H1 (cell line): ENCODE results near the gene MAIP1. TPM values are rescaled to one million over a fixed set of nuclear protein-coding genes. Genes with fewer than 3 reads are reported as not detected.

ENCODE experiments used
- CTCF ChIA-PET: fragments of 300-600 bp; sonication (Branson Sonifier 250); formaldehyde crosslinking; loops from one replicate; lab custom pipeline; 2021; ENCODE audit not compliant: partially characterized antibody; lab: Charles Lee
- POLR2A ChIA-PET: fragments of 300-600 bp; sonication (Branson Sonifier 250); formaldehyde crosslinking; loops from one replicate; lab custom pipeline; 2021; ENCODE audit warnings: inconsistent platforms; ENCODE audit not compliant: partially characterized antibody; lab: Charles Lee
- DNase-seq, 2 experiments: peaks; one replicate each; pipeline versions ENCODE4 v3.0.0 to v3.0.0-alpha.2; 2010 to 2022; ENCODE audit warnings: low spot score in 2 of 2, low read depth in 1 of 2, mixed read lengths in 1 of 2
- FAIRE-seq: peaks from 2 replicates; lab custom pipeline; 2011; peaks lifted over from hg19 to GRCh38; lab: Jason Lieb, UNC
- H2AFZ ChIP-seq: 2 replicates; pipeline ENCODE4 v1.8.1; 2012; ENCODE audit warnings: low read length, inconsistent platforms
- H2AK5ac ChIP-seq: 2 replicates; pipeline ENCODE4 v1.6.1; 2013; ENCODE audit warnings: low read depth, low read length
- H2BK120ac ChIP-seq: replicated peaks from 2 replicates; pipeline ENCODE3; 2013; ENCODE audit warnings: low read depth, low read length, inconsistent platforms
- H2BK12ac ChIP-seq: 2 replicates; pipeline ENCODE4 v1.6.1; 2013; ENCODE audit warnings: low read depth, low read length
- H2BK15ac ChIP-seq: 2 replicates; pipeline ENCODE4 v1.6.1; 2013; ENCODE audit warnings: low read length
- H2BK20ac ChIP-seq: 2 replicates; pipeline ENCODE4 v1.6.1; 2013; ENCODE audit warnings: low read length
- H2BK5ac ChIP-seq: 2 replicates; pipeline ENCODE4 v1.6.1; 2013; ENCODE audit warnings: low read depth, low read length
- H3K14ac ChIP-seq: 2 replicates; pipeline ENCODE4 v1.6.1; 2013; ENCODE audit warnings: inconsistent platforms; ENCODE audit not compliant: insufficient read length
- H3K18ac ChIP-seq: 2 replicates; pipeline ENCODE4 v1.6.1; 2013; ENCODE audit warnings: low read length; ENCODE audit errors: extremely low read depth
- H3K23ac ChIP-seq: 2 replicates; pipeline ENCODE4 v1.6.1; 2013; ENCODE audit warnings: inconsistent platforms; ENCODE audit not compliant: insufficient read length
- H3K23me2 ChIP-seq: 2 replicates; pipeline ENCODE4 v1.6.1; 2013; ENCODE audit warnings: low read depth, low read length
- H3K27ac ChIP-seq: 2 replicates; pipeline ENCODE4 v1.6.1; 2011; ENCODE audit warnings: low read depth, low read length, inconsistent platforms
- H3K27me3 ChIP-seq, 4 experiments: replicated peaks in 1 of 4; 1 replicate in 1 of 4; 2 replicates in 3 of 4; pipeline versions ENCODE4 v1.6.1 to v1.8.1; 2011 to 2013; ENCODE audit warnings: low read length in 3 of 4, mild to moderate bottlenecking in 3 of 4, inconsistent platforms in 2 of 4, mixed read lengths in 2 of 4, moderate library complexity in 1 of 4; ENCODE audit not compliant: control insufficient read depth in 3 of 4, insufficient read depth in 3 of 4; ENCODE audit errors: extremely low read depth in 1 of 4
- H3K36me3 ChIP-seq, 4 experiments: 2 replicates each; pipeline versions ENCODE4 v1.6.1 to v1.8.1; 2011 to 2013; ENCODE audit warnings: mild to moderate bottlenecking in 4 of 4, low read length in 3 of 4, moderate library complexity in 2 of 4, control low read depth in 1 of 4, inconsistent platforms in 1 of 4; ENCODE audit not compliant: insufficient read depth in 4 of 4, control insufficient read depth in 2 of 4
- H3K4ac ChIP-seq: replicated peaks from 2 replicates; pipeline ENCODE3; 2013; ENCODE audit warnings: low read length, low read depth, mixed read lengths, inconsistent platforms; ENCODE audit not compliant: insufficient read length
- H3K4me1 ChIP-seq, 4 experiments: replicated peaks in 1 of 4; 1 replicate in 1 of 4; 2 replicates in 3 of 4; pipeline versions ENCODE4 v1.6.1 to v1.8.1; 2011 to 2013; ENCODE audit warnings: low read length in 3 of 4, inconsistent platforms in 2 of 4, mixed read lengths in 1 of 4; ENCODE audit not compliant: insufficient read depth in 4 of 4, control insufficient read depth in 3 of 4
- H3K4me2 ChIP-seq, 2 experiments: 2 replicates each; pipeline versions ENCODE4 v1.6.1 to v1.8.1; 2011 to 2013; ENCODE audit warnings: low read depth in 2 of 2, low read length in 2 of 2, control low read depth in 1 of 2, inconsistent platforms in 1 of 2, mild to moderate bottlenecking in 1 of 2; ENCODE audit not compliant: insufficient read depth in 1 of 2
- H3K4me3 ChIP-seq, 4 experiments: fragments of 200-600, 300-600 bp in 1 of 4; sonication (generic), shearing (Covaris generic), sonication (Bioruptor Twin) in 1 of 4; 2 replicates each; pipeline versions ENCODE4 v1.5.1 to v1.8.1; 2011 to 2016; ENCODE audit warnings: low read length in 4 of 4, low read depth in 3 of 4, control low read depth in 2 of 4, inconsistent platforms in 2 of 4, mild to moderate bottlenecking in 2 of 4, mixed read lengths in 1 of 4, moderate library complexity in 1 of 4; ENCODE audit not compliant: insufficient read depth in 2 of 4; ENCODE audit errors: extremely low read depth in 1 of 4
- H3K56ac ChIP-seq: replicated peaks from 2 replicates; pipeline ENCODE3; 2013; ENCODE audit warnings: low read depth, mild to moderate bottlenecking, mixed read lengths, low read length, inconsistent platforms; ENCODE audit not compliant: insufficient read length
- H3K79me1 ChIP-seq: 2 replicates; pipeline ENCODE4 v1.6.1; 2013; ENCODE audit warnings: low read depth, low read length, control low read depth
- H3K79me2 ChIP-seq, 2 experiments: 2 replicates each; pipeline versions ENCODE4 v1.6.1 to v1.8.1; 2012 to 2013; ENCODE audit warnings: low read length in 2 of 2, mild to moderate bottlenecking in 2 of 2, inconsistent platforms in 1 of 2; ENCODE audit not compliant: insufficient read depth in 2 of 2, control insufficient read depth in 1 of 2
- H3K9ac ChIP-seq, 4 experiments: replicated peaks in 1 of 4; 1 replicate in 1 of 4; 2 replicates in 3 of 4; pipeline versions ENCODE4 v1.6.1 to v1.8.1; 2011 to 2013; ENCODE audit warnings: low read depth in 3 of 4, low read length in 3 of 4, control low read depth in 2 of 4, mild to moderate bottlenecking in 2 of 4, moderate library complexity in 2 of 4, inconsistent platforms in 1 of 4; ENCODE audit errors: extremely low read depth in 1 of 4
- H3K9me3 ChIP-seq, 2 experiments: 2 replicates each; pipeline versions ENCODE4 v1.6.1 to v1.8.1; 2012 to 2013; ENCODE audit warnings: mild to moderate bottlenecking in 2 of 2, moderate library complexity in 2 of 2, control low read depth in 1 of 2, inconsistent platforms in 1 of 2, low read depth in 1 of 2, low read length in 1 of 2, mixed read lengths in 1 of 2; ENCODE audit not compliant: insufficient read depth in 2 of 2
- H4K20me1 ChIP-seq, 2 experiments: replicated peaks in 1 of 2; 2 replicates each; pipeline versions ENCODE3 to v1.8.1; 2011 to 2013; ENCODE audit warnings: inconsistent platforms in 2 of 2, low read length in 2 of 2, mild to moderate bottlenecking in 1 of 2; ENCODE audit not compliant: insufficient read depth in 2 of 2, control insufficient read depth in 1 of 2
- H4K5ac ChIP-seq: 2 replicates; pipeline ENCODE4 v1.6.1; 2013; ENCODE audit warnings: low read length, low read depth, mixed read lengths, inconsistent platforms; ENCODE audit not compliant: insufficient read length
- H4K8ac ChIP-seq: 2 replicates; pipeline ENCODE4 v1.8.0; 2013; ENCODE audit warnings: mild to moderate bottlenecking, moderate library complexity, low read length, inconsistent platforms; ENCODE audit not compliant: insufficient read depth; ENCODE audit errors: extremely low read depth
- H4K91ac ChIP-seq: replicated peaks from 2 replicates; pipeline ENCODE3; 2013; ENCODE audit warnings: low read length, mixed read lengths, inconsistent platforms; ENCODE audit not compliant: insufficient read length
- CBX8 ChIP-seq: fragments of 300-800, 300-1000 bp; sonication (generic); IDR thresholded peaks from 2 replicates; pipeline ENCODE4 v1.7.1; 2016; ENCODE audit warnings: low read depth, low read length, borderline replicate concordance
- GABPA ChIP-seq: IDR thresholded peaks from 2 replicates; pipeline ENCODE4 v1.6.1; 2011; ENCODE audit warnings: mild to moderate bottlenecking, low read length, moderate library complexity, borderline replicate concordance; ENCODE audit not compliant: insufficient read depth
- HDAC2 ChIP-seq, 2 experiments: fragments of 300-600 bp in 1 of 2; sonication (generic) in 1 of 2; IDR thresholded peaks; 2 replicates each; pipeline ENCODE4 v1.6.1; 2011 to 2012; ENCODE audit warnings: low read depth in 2 of 2, low read length in 2 of 2, mild to moderate bottlenecking in 2 of 2, moderate library complexity in 2 of 2, borderline replicate concordance in 1 of 2, inconsistent platforms in 1 of 2
- KDM1A ChIP-seq: fragments of 200-600, 300-600 bp; sonication (generic); IDR thresholded peaks from 2 replicates; pipeline ENCODE4 v1.7.1; 2016; ENCODE audit warnings: mild to moderate bottlenecking, low read length, borderline replicate concordance
- RBBP5 ChIP-seq: IDR thresholded peaks from 2 replicates; pipeline ENCODE4 v1.7.1; 2012; ENCODE audit warnings: low read depth, mild to moderate bottlenecking, inconsistent platforms, low read length, moderate library complexity, borderline replicate concordance
- RNF2 ChIP-seq: fragments of 200-900, 300-1000 bp; sonication (generic); IDR thresholded peaks from 2 replicates; pipeline ENCODE4 v1.7.1; 2016; ENCODE audit warnings: borderline replicate concordance, low read depth, mild to moderate bottlenecking, antibody characterized with exemption, low read length; ENCODE audit not compliant: poor library complexity, severe bottlenecking; ENCODE audit errors: missing control alignments
- SIRT6 ChIP-seq: IDR thresholded peaks from one replicate; pipeline ENCODE4 v1.7.1; 2012; ENCODE audit warnings: low read length, inconsistent platforms
- SP2 ChIP-seq: IDR thresholded peaks from 2 replicates; pipeline ENCODE4 v1.6.1; 2012; ENCODE audit warnings: mild to moderate bottlenecking, low read length, inconsistent platforms
- SRF ChIP-seq: IDR thresholded peaks from 2 replicates; pipeline ENCODE4 v1.6.1; 2011; ENCODE audit warnings: mild to moderate bottlenecking, low read depth, low read length, moderate library complexity
- TCF12 ChIP-seq: IDR thresholded peaks from 2 replicates; pipeline ENCODE4 v1.6.1; 2011; ENCODE audit warnings: low read depth, mild to moderate bottlenecking, low read length
- WGBS, 2 experiments: shearing (Covaris generic) in 1 of 2; methylation state at CpG; one replicate each; pipeline versions ENCODE4 v1.1.6 to v1.1.7; 2013 to 2015; ENCODE audit warnings: low lambda C conversion rate in 2 of 2, mixed read lengths in 2 of 2, inconsistent platforms in 1 of 2, low coverage in 1 of 2, missing lambda C conversion rate in 1 of 2; ENCODE audit not compliant: insufficient replicate concordance in 2 of 2, insufficient coverage in 1 of 2, insufficient read length in 1 of 2; ENCODE audit errors: extremely low coverage in 1 of 2, missing lambda C conversion rate in 1 of 2; 5-methylcytosine and 5-hydroxymethylcytosine counted together
- polyA plus RNA-seq, 7 experiments: library from polyadenylated mRNA; depleted of rRNA in 3 of 7; stranded (reverse) in 5 of 7; unstranded in 2 of 7; fragments of >200 nt in 5 of 7; fragments of 200-250 nt in 2 of 7; gene quantifications; 1 replicate in 5 of 7; 2 replicates in 1 of 7; 4 replicates in 1 of 7; pipeline versions ENCODE4 v1.2.1 to v1.2.3, GENCODE V29; 2011 to 2013; ENCODE audit warnings: missing spikeins in 2 of 7, mixed read lengths in 2 of 7
- total RNA-seq: library from RNA; stranded (reverse); fragmentation: NEBNext Ultra II Directional; extraction: Animal tissue kit (Norgen Biotek cat#: 25700); gene quantifications from 2 replicates; pipeline ENCODE4 v1.2.1, GENCODE V29; 2021

Gene MAIP1
- total and polyA plus RNA-seq, 2 of the 8 experiments (the other 6 are each of a cell fraction or from before 2014, with no cell fraction given), result 23.2 to 28.5 TPM

- Histone ChIP-seq H3K23ac (no peak overlapping the region), H3K9ac (no peak overlapping the region), H2AFZ (no peak overlapping the region), H3K27me3 (no peaks in the 10 kb centered on the region), H3K18ac (no peak overlapping the region), H2BK12ac (no peak overlapping the region), H2BK120ac (no peak overlapping the region), H3K79me1 (no peaks in the 10 kb centered on the region; the same call in 1 of the 2 replicates), H2BK15ac (no peak overlapping the region), H4K20me1 (no peaks in the 10 kb centered on the region), H2BK5ac (no peak overlapping the region), H3K4me1 (peaks cover 0 to 8% (median 0%) of the 10 kb centered on the region in 4 experiments; a peak in 3 of 7 replicates), H3K14ac (no peak overlapping the region), H3K23me2 (no peaks in the 10 kb centered on the region), H2AK5ac (no peak overlapping the region), H4K5ac (no peak overlapping the region), H4K91ac (no peak overlapping the region), H3K56ac (no peak overlapping the region), H3K4me2 (no peak overlapping the region), H3K4me3 (no peak overlapping the region), H3K4ac (no peak overlapping the region), H2BK20ac (no peak overlapping the region), H3K9me3 (no peaks in the 10 kb centered on the region), H3K36me3 (peaks cover 0 to 61% (median 11%) of the 10 kb centered on the region in 4 experiments; a peak in 5 of 8 replicates), H3K79me2 (peaks cover 0 to 27% of the 10 kb centered on the region in 2 experiments; a peak in 2 of 4 replicates), H3K27ac (no peak overlapping the region), H4K8ac (no peak overlapping the region)
- 85% methylated on average over 2 of the region's 2 CpGs; no CpG with 5 or more reads in 1 of the 2 experiments for WGBS, 2 experiments
- ChIA-PET CTCF (interaction anchor here (0.7 to 1.1 kb wide), 2 partner anchors 16 to 73 kb away, joined by 3 read pairs; no protein-coding TSS in a partner anchor), POLR2A (interaction anchor here (0.7 to 1.9 kb wide), 8 partner anchors 8 to 549 kb away, joined by 3 to 10 read pairs (median 6); partner anchors contain the start of gene C2orf69)
- TF ChIP-seq GABPA, result no peak
- no peak for TF ChIP-seq TCF12
- TF ChIP-seq RNF2, result no peak
- TF ChIP-seq CBX8, result no peak
- TF ChIP-seq KDM1A, result no peak
- no peak for TF ChIP-seq RBBP5
- TF ChIP-seq SIRT6, result no peak
- TF ChIP-seq HDAC2 (IDR thresholded peaks at IDR 0.05; ENCODE audit: borderline replicate concordance in 1 of 2, low read depth in 2 of 2, low read length in 2 of 2), result no peak
- TF ChIP-seq SP2, result no peak
- TF ChIP-seq SRF, result no peak
- DNase-seq (no peak), FAIRE-seq (no peak)
These were observed 26.1 kb upstream of the MAIP1 start for GRCh38 chr2:199929262-199929661.
